AG04450 (cell line): ENCODE data around the gene PHAF1. TPM values are rescaled to one million over a fixed set of nuclear protein-coding genes. Genes with fewer than 3 reads are reported as not detected.

Experiments
- CTCF ChIA-PET: fragments of 300-600, 350-600 bp; formaldehyde crosslinking; extraction: SDS; loops from one replicate; lab custom pipeline; 2022; ENCODE audit warnings: antibody characterized with exemption, inconsistent platforms; lab: Charles Lee
- POLR2A ChIA-PET: fragments of 350-600 bp; formaldehyde crosslinking; extraction: SDS; loops from one replicate; lab custom pipeline; 2021; ENCODE audit warnings: antibody characterized with exemption, inconsistent platforms; lab: Yijun Ruan, JAX
- DNase-seq: peaks from one replicate; pipeline ENCODE4 v3.0.0-alpha.2; 2011; ENCODE audit warnings: low read depth, low spot score
- H3K27ac ChIP-seq: one replicate; pipeline ENCODE4 v1.5.1; 2012; ENCODE audit warnings: low read depth, low read length, control low read depth
- H3K27me3 ChIP-seq: one replicate; pipeline ENCODE4 v1.6.0; 2012; ENCODE audit warnings: low read length; ENCODE audit not compliant: control insufficient read depth, insufficient read depth
- H3K4me3 ChIP-seq: 2 replicates; pipeline ENCODE4 v1.5.1; 2011; ENCODE audit warnings: mild to moderate bottlenecking, low read depth, low read length, control low read depth
- H3K9me3 ChIP-seq: 2 replicates; pipeline ENCODE4 v1.5.1; 2012; ENCODE audit warnings: low read length; ENCODE audit not compliant: control insufficient read depth, insufficient read depth
- CTCF ChIP-seq: IDR thresholded peaks from 2 replicates; pipeline ENCODE4 v1.5.1; 2011; ENCODE audit warnings: low read depth, low read length, control low read depth, inconsistent platforms
- polyA plus RNA-seq: library from polyadenylated mRNA; depleted of rRNA; stranded (reverse); fragments of >200 nt; gene quantifications from 2 replicates; pipeline ENCODE4 v1.2.3, GENCODE V29; 2011

Gene PHAF1
- polyA plus RNA-seq, 1 experiment: 26.1 TPM

- CTCF ChIA-PET: interaction anchor here (0.9 kb wide), 1 partner anchor 288 kb away, joined by 3 read pairs; the partner anchor contains the start of gene ATP6V0D1
- Histone ChIP-seq H3K27me3 (no peaks in the 10 kb centered on the region), H3K4me3 (peak overlapping the region; percentile 98), H3K9me3 (no peaks in the 10 kb centered on the region; the same call in 1 of the 2 replicates), H3K27ac (no peak overlapping the region)
- POLR2A ChIA-PET: no interaction called here
- TF ChIP-seq CTCF: no peak
- DNase-seq: no peak
Measured at GRCh38 chr16:67193536-67193935, 83.8 kb downstream of the PHAF1 start.

DNA sequence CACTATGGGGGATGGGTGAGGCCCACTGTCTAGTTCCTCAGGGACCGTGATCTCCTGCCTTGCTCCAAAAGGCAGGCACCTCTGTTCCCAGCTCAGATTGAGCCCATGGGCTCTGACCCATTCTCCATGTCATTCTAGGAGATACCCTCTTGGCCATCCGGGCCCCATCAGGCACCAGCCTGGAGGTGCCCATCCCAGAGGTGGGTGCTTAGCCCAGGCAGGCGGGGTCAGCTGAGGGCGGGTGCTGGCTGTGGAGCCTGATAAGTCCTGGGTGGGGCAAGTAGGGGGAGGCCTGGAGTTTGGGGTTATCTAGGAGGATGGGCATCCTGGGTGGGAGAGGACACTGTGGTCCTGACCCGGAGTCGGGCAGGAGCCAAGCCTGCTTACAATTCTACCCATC, 84.5 kb downstream of the PHAF1 start:
- no peak for DNase-seq
- no peak overlapping the region for H3K27ac ChIP-seq
- no peak overlapping the region for H3K4me3 ChIP-seq
- TF ChIP-seq CTCF: no peak
- CTCF ChIA-PET: no interaction called here
- no peaks in the 10 kb centered on the region; the same call in 1 of the 2 replicates for H3K9me3 ChIP-seq
- POLR2A ChIA-PET: no interaction called here
- no peaks in the 10 kb centered on the region for H3K27me3 ChIP-seq

DNA sequence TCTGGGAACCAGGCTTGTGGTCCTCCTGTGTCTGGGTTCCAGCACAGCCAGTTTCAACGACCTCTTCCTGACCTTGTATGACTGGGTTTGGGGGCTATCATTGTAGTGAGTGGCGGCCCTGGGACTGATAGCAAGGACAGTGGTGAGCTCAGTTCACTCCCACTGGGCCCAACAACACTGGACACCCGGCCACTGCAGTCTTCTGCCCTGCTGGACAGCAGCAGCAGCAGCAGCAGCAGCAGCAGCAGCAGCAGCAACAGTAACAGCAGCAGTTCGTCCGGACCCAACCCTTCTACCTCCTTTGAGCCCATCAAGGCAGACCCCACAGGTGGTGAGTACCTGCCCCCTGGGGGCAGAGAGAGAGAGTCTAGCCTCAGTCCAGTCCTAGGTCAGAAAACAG, 85.9 kb downstream of the PHAF1 start:
- no peak for DNase-seq
- Histone ChIP-seq H3K9me3 (no peaks in the 10 kb centered on the region; the same call in 1 of the 2 replicates), H3K27ac (no peak overlapping the region), H3K27me3 (no peaks in the 10 kb centered on the region), H3K4me3 (no peak overlapping the region)
- CTCF ChIA-PET: no interaction called here
- POLR2A ChIA-PET: no interaction called here
- no peak for TF ChIP-seq CTCF

DNA sequence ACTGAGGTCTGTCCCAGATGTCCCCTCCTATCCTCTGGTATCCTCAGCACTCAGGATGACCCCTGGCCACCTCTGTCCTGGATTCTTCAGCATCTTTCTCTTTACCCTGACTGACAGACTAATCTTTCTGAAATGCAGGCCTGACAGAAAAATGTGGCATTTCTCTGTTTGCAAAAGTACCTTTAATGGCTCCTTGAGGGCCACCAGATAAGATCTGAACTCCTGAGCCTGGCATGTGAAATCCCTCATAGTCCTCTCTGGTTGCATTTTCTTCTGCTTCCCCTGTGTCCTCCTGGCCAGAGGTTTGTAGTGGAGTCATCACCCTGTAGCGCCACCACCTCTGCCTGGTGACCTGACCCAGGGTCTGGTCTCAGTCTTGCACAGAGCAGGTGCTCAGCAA, 87.1 kb downstream of the PHAF1 start:
- POLR2A ChIA-PET: no interaction called here

More for the DNA sequence above, 87.1 kb downstream of the PHAF1 start:
- Histone ChIP-seq H3K4me3 (no peak overlapping the region), H3K27me3 (no peaks in the 10 kb centered on the region), H3K9me3 (no peaks in the 10 kb centered on the region; the same call in 1 of the 2 replicates), H3K27ac (no peak overlapping the region)
- TF ChIP-seq CTCF: no peak
- CTCF ChIA-PET: interaction anchor here (1.0 to 1.3 kb wide), 2 partner anchors 10 to 236 kb away, joined by 3 to 4 read pairs; partner anchors contain the start of gene CES3
- no peak for DNase-seq
